WTC11 (cell line): Measurements from ENCODE around the gene EIF2B4. TPM values are rescaled to one million over a fixed set of nuclear protein-coding genes. Genes with fewer than 3 reads are reported as not detected.

ENCODE experiments used
- ATAC-seq: fragments of 200-7000 bp; cut with Tn5 transposase; 2 replicates; pipeline ENCODE4 v1.10.0; 2021; ENCODE audit warnings: mild to moderate bottlenecking, moderate library complexity
- Bru-seq: library from RNA; stranded (reverse); fragments of 400-500 nt; gene quantifications from one replicate; lab custom pipeline; 2021; lab: Mats Ljungman, UMichigan
- CTCF ChIA-PET: fragments of 300-600 bp; sonication (Branson Sonifier 250); formaldehyde crosslinking; loops from one replicate; lab custom pipeline; 2021; ENCODE audit warnings: antibody characterized with exemption; lab: Charles Lee
- POLR2A ChIA-PET: fragments of 350-600 bp; sonication (Branson Sonifier 250); formaldehyde crosslinking; loops from one replicate; lab custom pipeline; 2021; ENCODE audit warnings: antibody characterized with exemption; lab: Charles Lee
- DNase-seq: peaks from one replicate; pipeline ENCODE4 v3.0.0; 2021; ENCODE audit warnings: low spot score
- H3K27ac Mint-ChIP-seq: 2 replicates; pipeline ENCODE4 v1.8.0; 2021; ENCODE audit warnings: mixed read lengths
- H3K27me3 Mint-ChIP-seq: 2 replicates; pipeline ENCODE4 v1.8.0; 2021; ENCODE audit warnings: low read depth, mild to moderate bottlenecking, moderate library complexity, mixed read lengths
- H3K36me3 Mint-ChIP-seq: 2 replicates; pipeline ENCODE4 v1.8.0; 2021; ENCODE audit warnings: mixed read lengths
- H3K4me1 Mint-ChIP-seq: 2 replicates; pipeline ENCODE4 v1.8.0; 2022; ENCODE audit warnings: mixed read lengths
- H3K4me3 Mint-ChIP-seq: 2 replicates; pipeline ENCODE4 v1.8.0; 2021; ENCODE audit warnings: mild to moderate bottlenecking, moderate library complexity, mixed read lengths
- H3K9me3 Mint-ChIP-seq: 2 replicates; pipeline ENCODE4 v1.8.0; 2021; ENCODE audit warnings: mixed read lengths
- ATF1 ChIP-seq: sonication (generic); formaldehyde crosslinking; IDR thresholded peaks from 2 replicates; pipeline ENCODE4 v1.8.1; 2023; ENCODE audit warnings: mild to moderate bottlenecking, moderate library complexity, missing genetic modification reagents
- CTCF ChIP-seq: fragments of 200-600 bp; IDR thresholded peaks from 2 replicates; pipeline ENCODE4 v1.8.0; 2022; ENCODE audit warnings: antibody characterized with exemption
- E2F1 ChIP-seq: sonication (generic); formaldehyde crosslinking; IDR thresholded peaks from 2 replicates; pipeline ENCODE4 v1.8.0; 2022; ENCODE audit warnings: mild to moderate bottlenecking, missing genetic modification reagents
- E2F5 ChIP-seq: sonication (generic); formaldehyde crosslinking; IDR thresholded peaks from 2 replicates; pipeline ENCODE4 v1.8.1; 2022; ENCODE audit warnings: mild to moderate bottlenecking, moderate library complexity, missing genetic modification reagents
- ETV6 ChIP-seq: sonication (generic); formaldehyde crosslinking; IDR thresholded peaks from 2 replicates; pipeline ENCODE4 v1.8.1; 2022; ENCODE audit warnings: mild to moderate bottlenecking, missing genetic modification reagents
- FOXK1 ChIP-seq: sonication (generic); formaldehyde crosslinking; IDR thresholded peaks from 2 replicates; pipeline ENCODE4 v1.8.0; 2022; ENCODE audit warnings: mild to moderate bottlenecking, moderate library complexity, missing genetic modification reagents
- FOXP4 ChIP-seq: sonication (generic); formaldehyde crosslinking; IDR thresholded peaks from 2 replicates; pipeline ENCODE4 v1.8.0; 2022; ENCODE audit warnings: mild to moderate bottlenecking, missing genetic modification reagents
- MLX ChIP-seq: sonication (generic); formaldehyde crosslinking; IDR thresholded peaks from 2 replicates; pipeline ENCODE4 v1.8.1; 2023; ENCODE audit warnings: mild to moderate bottlenecking, missing genetic modification reagents, moderate library complexity
- MYBL2 ChIP-seq: sonication (generic); formaldehyde crosslinking; IDR thresholded peaks from 2 replicates; pipeline ENCODE4 v1.8.1; 2023; ENCODE audit warnings: mild to moderate bottlenecking, moderate library complexity, missing genetic modification reagents
- PREB ChIP-seq: sonication (generic); formaldehyde crosslinking; IDR thresholded peaks from 2 replicates; pipeline ENCODE4 v1.8.1; 2022; ENCODE audit warnings: mild to moderate bottlenecking, missing genetic modification reagents, moderate library complexity, borderline replicate concordance
- SMAD3 ChIP-seq: sonication (generic); formaldehyde crosslinking; IDR thresholded peaks from 2 replicates; pipeline ENCODE4 v1.8.0; 2022; ENCODE audit warnings: missing genetic modification reagents, mild to moderate bottlenecking, borderline replicate concordance
- SMAD4 ChIP-seq: sonication (generic); formaldehyde crosslinking; IDR thresholded peaks from 2 replicates; pipeline ENCODE4 v1.8.0; 2022; ENCODE audit warnings: mild to moderate bottlenecking, missing genetic modification reagents
- SP1 ChIP-seq: sonication (generic); formaldehyde crosslinking; conservative IDR thresholded peaks from 2 replicates; pipeline ENCODE4 v1.8.1; 2022; ENCODE audit warnings: missing genetic modification reagents
- TEAD1 ChIP-seq: sonication (generic); formaldehyde crosslinking; IDR thresholded peaks from 2 replicates; pipeline ENCODE4 v1.8.0; 2022; ENCODE audit warnings: mild to moderate bottlenecking, missing genetic modification reagents
- TP53 ChIP-seq: sonication (generic); formaldehyde crosslinking; IDR thresholded peaks from 2 replicates; pipeline ENCODE4 v1.8.1; 2023; ENCODE audit warnings: mild to moderate bottlenecking, missing genetic modification reagents
- USF1 ChIP-seq: sonication (generic); formaldehyde crosslinking; IDR thresholded peaks from 2 replicates; pipeline ENCODE4 v1.8.0; 2022; ENCODE audit warnings: mild to moderate bottlenecking, missing genetic modification reagents
- USF2 ChIP-seq: sonication (generic); formaldehyde crosslinking; IDR thresholded peaks from 2 replicates; pipeline ENCODE4 v1.8.1; 2023; ENCODE audit warnings: mild to moderate bottlenecking, missing genetic modification reagents, moderate library complexity
- ZNF512 ChIP-seq: sonication (generic); formaldehyde crosslinking; IDR thresholded peaks from 2 replicates; pipeline ENCODE4 v1.8.1; 2022; ENCODE audit warnings: missing genetic modification reagents, borderline replicate concordance
- ZNF671 ChIP-seq: fragments of 250-450 bp; sonication (Bioruptor Pico); IDR thresholded peaks from 2 replicates; pipeline ENCODE4 v1.8.0; 2021; ENCODE audit warnings: mild to moderate bottlenecking
- long read RNA-seq, 3 experiments: library from RNA in 1 of 3; library from capped mRNA in 1 of 3; library from polyadenylated mRNA in 1 of 3; unstranded in 2 of 3; stranded (forward) in 1 of 3; transcript quantifications; one replicate each; pipeline ENCODE4 v2.0.0, GENCODE V29; 2021
- total RNA-seq: library from RNA; stranded (reverse); gene quantifications from 3 replicates; pipeline ENCODE4 v1.2.3, GENCODE V29; 2021

EIF2B4 gene
- total RNA-seq (46.6 to 53.6 TPM (median 49.1 TPM) in 3 replicates), Bru-seq, nascent RNA (percentile 79 among the genes with signal in this experiment)
- long read RNA-seq, experiment 1, transcript EIF2B4-205 (13 exons, 1,608 nt) = minor isoform, 89 of 311 reads
- long read RNA-seq, experiment 1, transcript EIF2B4-201 (13 exons, 1,792 nt) = major isoform, 139 of 311 reads
- long read RNA-seq, experiment 1, partial matches to known transcripts = 17 of 311 reads
- long read RNA-seq, experiment 1, other reads (novel, unspliced or antisense) = 59 of 311 reads
- long read RNA-seq, experiment 2, transcript EIF2B4-201 (13 exons, 1,792 nt) = major isoform, 17 of 62 reads
- long read RNA-seq, experiment 2, transcript EIF2B4-205 (13 exons, 1,608 nt) = minor isoform, 11 of 62 reads
- long read RNA-seq, experiment 2, partial matches to known transcripts = 17 of 62 reads
- long read RNA-seq, experiment 2, other reads (novel, unspliced or antisense) = 12 of 62 reads
- long read RNA-seq, experiment 3, transcript EIF2B4-201 (13 exons, 1,792 nt) = major isoform, 192 of 350 reads
- long read RNA-seq, experiment 3, transcript EIF2B4-205 (13 exons, 1,608 nt) = minor isoform, 78 of 350 reads
- long read RNA-seq, experiment 3, partial matches to known transcripts = 13 of 350 reads
- long read RNA-seq, experiment 3, other reads (novel, unspliced or antisense) = 62 of 350 reads

- peak; percentile 91 for ATAC-seq
- Mint-ChIP-seq H3K9me3 (no peaks in the 10 kb centered on the region), H3K36me3 (peaks cover 58% of the 10 kb centered on the region), H3K27me3 (no peaks in the 10 kb centered on the region), H3K4me1 (peaks cover 20% of the 10 kb centered on the region), H3K4me3 (peak within 1 kb of the TSS; percentile 97), H3K27ac (peak within 1 kb of the TSS; percentile 96)
- CTCF ChIA-PET = interaction anchor here (0.7 to 1.9 kb wide), 14 partner anchors 11 to 314 kb away, joined by 3 to 15 read pairs (median 5); partner anchors contain the start of genes GTF3C2, MPV17 and ZNF513
- DNase-seq = peak; percentile 99
- POLR2A ChIA-PET = interaction anchor here (0.7 to 1.6 kb wide), 7 partner anchors 10 to 119 kb away, joined by 3 to 13 read pairs (median 4); partner anchors contain the start of genes GTF3C2 and ZNF513
- no peak for TF ChIP-seq E2F1 (CRISPR knock-in tag)
- TF ChIP-seq FOXP4 = peak; percentile 14; the same call in 1 of the 2 replicates
- no peak for TF ChIP-seq ZNF671 (CRISPR knock-in tag)
- peak; percentile 88; the same call in 1 of the 2 replicates for TF ChIP-seq TEAD1 (CRISPR knock-in tag)
- TF ChIP-seq FOXK1 (CRISPR knock-in tag) = peak; percentile 91
- TF ChIP-seq TP53 (CRISPR knock-in tag) = no peak
- peak; percentile 46; the same call in 1 of the 2 replicates for TF ChIP-seq E2F5 (CRISPR knock-in tag)
- no peak for TF ChIP-seq CTCF
- TF ChIP-seq ZNF512 (CRISPR knock-in tag) = no peak
- peak; percentile 30 for TF ChIP-seq USF1 (CRISPR knock-in tag)
- TF ChIP-seq SMAD3 (CRISPR knock-in tag) = no peak; the same call in 1 of the 2 replicates
- TF ChIP-seq USF2 (CRISPR knock-in tag) = peak; percentile 59
- TF ChIP-seq ETV6 = peak; percentile 81
- TF ChIP-seq MYBL2 (CRISPR knock-in tag) = peak; percentile 70
- peak; percentile 49; the same call in 1 of the 2 replicates for TF ChIP-seq MLX (CRISPR knock-in tag)
- no peak; the same call in 1 of the 2 replicates for TF ChIP-seq PREB (CRISPR knock-in tag)
- TF ChIP-seq SP1 (CRISPR knock-in tag) = peak; percentile 100
- TF ChIP-seq SMAD4 (CRISPR knock-in tag) = no peak
- TF ChIP-seq ATF1 = no peak
Measured at GRCh38 chr2:27370026-27370815, at the start of gene EIF2B4, which contains the start of gene SNX17. Gene EIF2B4 (minus strand): TSS chr2:27370338. CDS start chr2:27370314, 24 bp downstream. Gene SNX17 (plus strand): TSS chr2:27370616. CDS start chr2:27370744, 128 bp downstream.
